ENCODE measurements around the gene ETS1.

Gene ETS1

GRCh38 chr11:128596250-128596649 is 8.9 kb upstream of the ETS1 start:
- Histone ChIP-seq H3K9me3 (ENCODE audit: control insufficient read depth, insufficient read depth, low read depth, low read length) (no peaks in the 10 kb centered on the region), H3K27ac (ENCODE audit: extremely low read depth, low read depth, low read length) (no peak overlapping the region), H3K36me3 (ENCODE audit: control insufficient read depth in 2 of 2, insufficient read depth in 1 of 2, low read length in 2 of 2) (no peaks in the 10 kb centered on the region), H3K4me1 (ENCODE audit: control insufficient read depth, insufficient read depth, low read length) (peaks cover 10% of the 10 kb centered on the region), H3K4me3 (ENCODE audit: low read depth, low read length) (no peak overlapping the region)
- TF ChIP-seq ZNF514 (tag by site-specific recombination; IDR thresholded peaks at IDR 0.05) (no peak), ZNF354C (tag by site-specific recombination; IDR thresholded peaks at IDR 0.05; ENCODE audit: borderline replicate concordance, low read depth) (no peak), ZBTB11 (tag by site-specific recombination; conservative IDR thresholded peaks at IDR 0.05; ENCODE audit: low read depth) (no peak), ZNF600 (tag by site-specific recombination; IDR thresholded peaks at IDR 0.05) (no peak)
- POLR2A ChIA-PET = no interaction called here
- CTCF ChIA-PET = interaction anchor here (1.0 kb wide), 1 partner anchor 11 kb away, joined by 3 read pairs; no protein-coding TSS in a partner anchor

GRCh38 chr11:128595775-128596174 is 8.4 kb upstream of the ETS1 start:
- Histone ChIP-seq H3K27ac (ENCODE audit: extremely low read depth, low read depth, low read length) (no peak overlapping the region), H3K4me3 (ENCODE audit: low read depth, low read length) (no peak overlapping the region), H3K9me3 (ENCODE audit: control insufficient read depth, insufficient read depth, low read depth, low read length) (no peaks in the 10 kb centered on the region), H3K4me1 (ENCODE audit: control insufficient read depth, insufficient read depth, low read length) (peaks cover 10% of the 10 kb centered on the region), H3K36me3 (ENCODE audit: control insufficient read depth in 2 of 2, insufficient read depth in 1 of 2, low read length in 2 of 2) (no peaks in the 10 kb centered on the region)
- ChIA-PET POLR2A (no interaction called here), CTCF (interaction anchor here (1.0 kb wide), 1 partner anchor 11 kb away, joined by 3 read pairs; no protein-coding TSS in a partner anchor)
- TF ChIP-seq PATZ1 (tag by site-specific recombination; IDR thresholded peaks at IDR 0.05) (no peak), ZNF362 (tag by site-specific recombination; IDR thresholded peaks at IDR 0.05) (no peak), ZSCAN23 (tag by site-specific recombination; IDR thresholded peaks at IDR 0.05) (no peak), OVOL3 (tag by site-specific recombination; IDR thresholded peaks at IDR 0.05) (no peak), ZNF223 (tag by site-specific recombination; IDR thresholded peaks at IDR 0.05) (no peak), KLF9 (tag by site-specific recombination; IDR thresholded peaks at IDR 0.05; ENCODE audit: low read depth) (no peak), ZBTB44 (tag by site-specific recombination; IDR thresholded peaks at IDR 0.05) (no peak)

- no peaks in the 10 kb centered on the region for H3K9me3 ChIP-seq (ENCODE audit: control insufficient read depth, insufficient read depth, low read depth, low read length)
- H3K27ac ChIP-seq (ENCODE audit: extremely low read depth, low read depth, low read length) = no peak overlapping the region
- peaks cover 10% of the 10 kb centered on the region for H3K4me1 ChIP-seq (ENCODE audit: control insufficient read depth, insufficient read depth, low read length)
- ChIA-PET POLR2A (no interaction called here), CTCF (interaction anchor here (0.5 kb wide), 1 partner anchor 807 kb away, joined by 3 read pairs; no protein-coding TSS in a partner anchor)
- no peak overlapping the region for H3K4me3 ChIP-seq (ENCODE audit: low read depth, low read length)
- H3K36me3 ChIP-seq (ENCODE audit: control insufficient read depth in 2 of 2, insufficient read depth in 1 of 2, low read length in 2 of 2) = no peaks in the 10 kb centered on the region
- TF ChIP-seq ZNF629 (tag by site-specific recombination; IDR thresholded peaks at IDR 0.05) (peak; percentile 63), ZNF580 (tag by site-specific recombination; IDR thresholded peaks at IDR 0.05) (no peak), HIC1 (tag by site-specific recombination; IDR thresholded peaks at IDR 0.05) (0 out of 2 replicates have a peak, but pooled peaks have one; percentile 50), YY1 (tag by site-specific recombination; IDR thresholded peaks at IDR 0.05) (no peak), ZNF138 (tag by site-specific recombination; IDR thresholded peaks at IDR 0.05; ENCODE audit: borderline replicate concordance) (no peak), ZNF18 (tag by site-specific recombination; IDR thresholded peaks at IDR 0.05) (0 out of 2 replicates have a peak, but pooled peaks have one; percentile 53)
Observed at GRCh38 chr11:128595221-128595620, 7.9 kb upstream of the ETS1 start.

Measured in HEK293 (cell line).